DND-41 (cell line): ENCODE measurements around the gene ST8SIA3.

ENCODE experiments used
- EZH2 ChIP-seq: IDR thresholded peaks from 3 replicates; pipeline ENCODE4 v1.6.1; 2012; ENCODE audit warnings: borderline replicate concordance, low read depth, mild to moderate bottlenecking, moderate library complexity, low read length, inconsistent platforms; ENCODE audit not compliant: severe bottlenecking
- TF ChIP-seq, protein P1 (sequence below): IDR thresholded peaks from 2 replicates; pipeline ENCODE4 v1.5.1; 2012; ENCODE audit warnings: borderline replicate concordance, low read length, moderate library complexity, mild to moderate bottlenecking; ENCODE audit not compliant: poor library complexity, severe bottlenecking; ENCODE audit errors: extremely low read depth

DNA sequence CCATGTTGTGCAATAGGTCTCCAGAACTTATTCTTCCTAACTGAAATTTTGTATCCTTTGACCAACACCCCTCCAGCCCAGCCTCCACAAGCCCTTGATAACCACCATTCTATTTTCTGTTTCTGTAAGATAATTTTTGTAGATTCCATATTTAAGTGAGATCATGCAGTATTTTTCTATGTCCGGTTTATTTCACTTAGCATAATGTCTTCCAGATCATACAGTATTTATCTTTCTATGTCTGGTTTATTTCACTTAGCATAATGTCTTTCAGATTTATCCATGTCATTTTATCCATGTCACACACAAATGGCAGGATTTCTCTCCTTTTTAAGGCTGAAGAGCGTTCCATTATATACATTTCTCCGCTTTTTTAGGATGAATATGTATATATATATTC, 58.4 kb downstream of the ST8SIA3 start:
- TF ChIP-seq, protein P1, sequence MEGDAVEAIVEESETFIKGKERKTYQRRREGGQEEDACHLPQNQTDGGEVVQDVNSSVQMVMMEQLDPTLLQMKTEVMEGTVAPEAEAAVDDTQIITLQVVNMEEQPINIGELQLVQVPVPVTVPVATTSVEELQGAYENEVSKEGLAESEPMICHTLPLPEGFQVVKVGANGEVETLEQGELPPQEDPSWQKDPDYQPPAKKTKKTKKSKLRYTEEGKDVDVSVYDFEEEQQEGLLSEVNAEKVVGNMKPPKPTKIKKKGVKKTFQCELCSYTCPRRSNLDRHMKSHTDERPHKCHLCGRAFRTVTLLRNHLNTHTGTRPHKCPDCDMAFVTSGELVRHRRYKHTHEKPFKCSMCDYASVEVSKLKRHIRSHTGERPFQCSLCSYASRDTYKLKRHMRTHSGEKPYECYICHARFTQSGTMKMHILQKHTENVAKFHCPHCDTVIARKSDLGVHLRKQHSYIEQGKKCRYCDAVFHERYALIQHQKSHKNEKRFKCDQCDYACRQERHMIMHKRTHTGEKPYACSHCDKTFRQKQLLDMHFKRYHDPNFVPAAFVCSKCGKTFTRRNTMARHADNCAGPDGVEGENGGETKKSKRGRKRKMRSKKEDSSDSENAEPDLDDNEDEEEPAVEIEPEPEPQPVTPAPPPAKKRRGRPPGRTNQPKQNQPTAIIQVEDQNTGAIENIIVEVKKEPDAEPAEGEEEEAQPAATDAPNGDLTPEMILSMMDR = no peak
- no peak for TF ChIP-seq EZH2
